Suprapubic skin (tissue), 4 donors: ENCODE data around the gene SOX21. TPM values are rescaled to one million over a fixed set of nuclear protein-coding genes. Genes with fewer than 3 reads are reported as not detected.

Experiments used
- DNase-seq, 2 donors: peaks; one replicate each; pipeline ENCODE4 v3.0.0-alpha.2; 2019; ENCODE audit warnings: low spot score in 2 of 2
- H3K27ac ChIP-seq: fragments of 200-600 bp; sonication (generic); one replicate; pipeline ENCODE4 v1.5.1; 2019
- H3K27me3 ChIP-seq: fragments of 200-600 bp; sonication (generic); one replicate; pipeline ENCODE4 v1.5.1; 2019
- H3K36me3 ChIP-seq: fragments of 200-600 bp; sonication (generic); one replicate; pipeline ENCODE4 v1.5.1; 2019
- H3K4me1 ChIP-seq: fragments of 200-600 bp; sonication (generic); one replicate; pipeline ENCODE4 v1.5.1; 2019
- H3K4me3 ChIP-seq: fragments of 200-600 bp; sonication (generic); one replicate; pipeline ENCODE4 v1.5.1; 2019; ENCODE audit warnings: mild to moderate bottlenecking
- H3K9me3 ChIP-seq: fragments of 200-600 bp; sonication (generic); one replicate; pipeline ENCODE4 v1.5.1; 2019
- CTCF ChIP-seq, 2 donors: fragments of 200-600 bp in 1 of 2; fragments of 450-650 bp in 1 of 2; sonication (generic) in 1 of 2; IDR thresholded peaks; one replicate each; pipeline ENCODE4 v1.5.1; 2016 to 2019; ENCODE audit warnings: antibody characterized with exemption in 2 of 2, mild to moderate bottlenecking in 1 of 2, moderate library complexity in 1 of 2
- EP300 ChIP-seq: sonication (generic); formaldehyde crosslinking; IDR thresholded peaks from one replicate; pipeline ENCODE4 v1.6.1; 2017; ENCODE audit warnings: antibody characterized with exemption
- POLR2A ChIP-seq, 2 donors: fragments of 450-650 bp; IDR thresholded peaks; one replicate each; pipeline ENCODE4 v1.6.1; 2017; ENCODE audit warnings: antibody characterized with exemption in 2 of 2, mild to moderate bottlenecking in 2 of 2, moderate library complexity in 2 of 2
- POLR2AphosphoS5 ChIP-seq, 3 donors: sonication (generic); formaldehyde crosslinking; IDR thresholded peaks; one replicate each; pipeline ENCODE4 v1.6.1; 2017; ENCODE audit warnings: antibody characterized with exemption in 3 of 3
- WGBS: methylation state at CpG from one replicate; pipeline ENCODE4 v1.1.5; 2018; 5-methylcytosine and 5-hydroxymethylcytosine counted together
- total RNA-seq, 4 donors: library from RNA; depleted of rRNA; stranded (reverse); fragments of >200 nt; gene quantifications; one replicate each; pipeline ENCODE4 v1.1.0, GENCODE V29; 2016

The SOX21 gene
- total RNA-seq, 4 donors from 2014 or later, result 9.8 to 25.1 (median 17.3) TPM

- 45% methylated on average over 5 of the region's 5 CpGs for WGBS
- no peak for TF ChIP-seq CTCF (IDR thresholded peaks at IDR 0.05)
- no peak for TF ChIP-seq POLR2AphosphoS5 (IDR thresholded peaks at IDR 0.05)
- no peak overlapping the region for H3K4me3 ChIP-seq
- H3K27me3 ChIP-seq, result peaks cover 3% of the 10 kb centered on the region
- no peaks in the 10 kb centered on the region for H3K9me3 ChIP-seq
- H3K36me3 ChIP-seq, result no peaks in the 10 kb centered on the region
- no peak for DNase-seq
- peaks cover 2% of the 10 kb centered on the region for H3K4me1 ChIP-seq
- H3K27ac ChIP-seq, result no peak overlapping the region
Measured at GRCh38 chr13:94683409-94683808, 28.9 kb downstream of the SOX21 start.

- H3K27me3 ChIP-seq, result no peaks in the 10 kb centered on the region
- no peak overlapping the region for H3K4me3 ChIP-seq
- no peak for DNase-seq
- H3K27ac ChIP-seq, result no peak overlapping the region
- H3K9me3 ChIP-seq, result no peaks in the 10 kb centered on the region
- no peaks in the 10 kb centered on the region for H3K36me3 ChIP-seq
- no peak for TF ChIP-seq EP300
- TF ChIP-seq POLR2A (IDR thresholded peaks at IDR 0.05), result no peak
- TF ChIP-seq POLR2AphosphoS5 (IDR thresholded peaks at IDR 0.05), result no peak
- no peak for TF ChIP-seq CTCF (IDR thresholded peaks at IDR 0.05)
- H3K4me1 ChIP-seq, result peaks cover 2% of the 10 kb centered on the region
- WGBS, result 84% methylated on average over 2 of the region's 2 CpGs
Measured at GRCh38 chr13:94682229-94682628, 30.1 kb downstream of the SOX21 start.

- WGBS, result 58% methylated on average over 6 of the region's 6 CpGs
- H3K27ac ChIP-seq, result no peak overlapping the region
- DNase-seq, result no peak
- H3K36me3 ChIP-seq, result no peaks in the 10 kb centered on the region
- no peak for TF ChIP-seq CTCF (IDR thresholded peaks at IDR 0.05)
- TF ChIP-seq EP300, result no peak
- TF ChIP-seq POLR2A (IDR thresholded peaks at IDR 0.05), result no peak
- TF ChIP-seq POLR2AphosphoS5 (IDR thresholded peaks at IDR 0.05), result no peak
- no peaks in the 10 kb centered on the region for H3K9me3 ChIP-seq
- H3K4me1 ChIP-seq, result peaks cover 2% of the 10 kb centered on the region
- no peaks in the 10 kb centered on the region for H3K27me3 ChIP-seq
- no peak overlapping the region for H3K4me3 ChIP-seq
Measured at GRCh38 chr13:94679614-94680013, 32.7 kb downstream of the SOX21 start.

- DNase-seq, result no peak
- no peak for TF ChIP-seq POLR2AphosphoS5 (IDR thresholded peaks at IDR 0.05)
- no peak for TF ChIP-seq POLR2A (IDR thresholded peaks at IDR 0.05)
- TF ChIP-seq CTCF (IDR thresholded peaks at IDR 0.05), result no peak
- no peak for TF ChIP-seq EP300
- Histone ChIP-seq H3K27ac (no peak overlapping the region), H3K9me3 (no peaks in the 10 kb centered on the region), H3K36me3 (no peaks in the 10 kb centered on the region), H3K4me3 (no peak overlapping the region), H3K4me1 (peaks cover 2% of the 10 kb centered on the region), H3K27me3 (no peaks in the 10 kb centered on the region)
- 92% methylated on average over 2 of the region's 2 CpGs for WGBS
Measured at GRCh38 chr13:94678845-94679244, 33.5 kb downstream of the SOX21 start.

- DNase-seq, result no peak
- TF ChIP-seq POLR2A (IDR thresholded peaks at IDR 0.05) (no peak), POLR2AphosphoS5 (IDR thresholded peaks at IDR 0.05) (no peak), EP300 (no peak)
- 74% methylated on average over 2 of the region's 2 CpGs for WGBS
- Histone ChIP-seq H3K27me3 (no peaks in the 10 kb centered on the region), H3K36me3 (no peaks in the 10 kb centered on the region), H3K27ac (no peak overlapping the region), H3K9me3 (no peaks in the 10 kb centered on the region), H3K4me3 (no peak overlapping the region), H3K4me1 (no peaks in the 10 kb centered on the region)
Measured at GRCh38 chr13:94677799-94678198, 34.5 kb downstream of the SOX21 start.
